WTC11 (cell line): ENCODE measurements around the gene USF3. TPM values are rescaled to one million over a fixed set of nuclear protein-coding genes. Genes with fewer than 3 reads are reported as not detected.

Source experiments
- ATAC-seq: fragments of 200-7000 bp; cut with Tn5 transposase; 2 replicates; pipeline ENCODE4 v1.10.0; 2021; ENCODE audit warnings: mild to moderate bottlenecking, moderate library complexity
- CTCF ChIA-PET: fragments of 300-600 bp; sonication (Branson Sonifier 250); formaldehyde crosslinking; loops from one replicate; lab custom pipeline; 2021; ENCODE audit warnings: antibody characterized with exemption; lab: Charles Lee
- POLR2A ChIA-PET: fragments of 350-600 bp; sonication (Branson Sonifier 250); formaldehyde crosslinking; loops from one replicate; lab custom pipeline; 2021; ENCODE audit warnings: antibody characterized with exemption; lab: Charles Lee
- DNase-seq: peaks from one replicate; pipeline ENCODE4 v3.0.0; 2021; ENCODE audit warnings: low spot score
- H3K27ac Mint-ChIP-seq: 2 replicates; pipeline ENCODE4 v1.8.0; 2021; ENCODE audit warnings: mixed read lengths
- H3K27me3 Mint-ChIP-seq: 2 replicates; pipeline ENCODE4 v1.8.0; 2021; ENCODE audit warnings: low read depth, mild to moderate bottlenecking, moderate library complexity, mixed read lengths
- H3K36me3 Mint-ChIP-seq: 2 replicates; pipeline ENCODE4 v1.8.0; 2021; ENCODE audit warnings: mixed read lengths
- H3K4me1 Mint-ChIP-seq: 2 replicates; pipeline ENCODE4 v1.8.0; 2022; ENCODE audit warnings: mixed read lengths
- H3K4me3 Mint-ChIP-seq: 2 replicates; pipeline ENCODE4 v1.8.0; 2021; ENCODE audit warnings: mild to moderate bottlenecking, moderate library complexity, mixed read lengths
- H3K9me3 Mint-ChIP-seq: 2 replicates; pipeline ENCODE4 v1.8.0; 2021; ENCODE audit warnings: mixed read lengths
- FOXJ3 ChIP-seq: sonication (generic); formaldehyde crosslinking; IDR thresholded peaks from 2 replicates; pipeline ENCODE4 v1.9.0; 2021; ENCODE audit warnings: missing genetic modification reagents, mild to moderate bottlenecking, borderline replicate concordance
- GRHL2 ChIP-seq: fragments of 250-450 bp; sonication (Bioruptor Pico); IDR thresholded peaks from 2 replicates; pipeline ENCODE4 v1.8.0; 2022; ENCODE audit warnings: mild to moderate bottlenecking, moderate library complexity; ENCODE audit not compliant: insufficient replicate concordance, severe bottlenecking
- MXD4 ChIP-seq: fragments of 250-450 bp; sonication (Bioruptor Pico); IDR thresholded peaks from 2 replicates; pipeline ENCODE4 v1.8.0; 2021; ENCODE audit warnings: mild to moderate bottlenecking, moderate library complexity, borderline replicate concordance
- RELA ChIP-seq: sonication (generic); formaldehyde crosslinking; IDR thresholded peaks from 2 replicates; pipeline ENCODE4 v1.8.1; 2022; ENCODE audit warnings: missing genetic modification reagents, mild to moderate bottlenecking, borderline replicate concordance
- TEAD4 ChIP-seq: sonication (generic); formaldehyde crosslinking; IDR thresholded peaks from 2 replicates; pipeline ENCODE4 v1.8.0; 2022; ENCODE audit warnings: mild to moderate bottlenecking, missing genetic modification reagents
- TP53 ChIP-seq: sonication (generic); formaldehyde crosslinking; IDR thresholded peaks from 2 replicates; pipeline ENCODE4 v1.8.1; 2023; ENCODE audit warnings: mild to moderate bottlenecking, missing genetic modification reagents
- ZNF219 ChIP-seq: sonication (generic); formaldehyde crosslinking; IDR thresholded peaks from 2 replicates; pipeline ENCODE4 v1.8.0; 2023; ENCODE audit warnings: missing genetic modification reagents, mild to moderate bottlenecking, borderline replicate concordance
- ZNF232 ChIP-seq: sonication (generic); formaldehyde crosslinking; IDR thresholded peaks from 2 replicates; pipeline ENCODE4 v1.8.0; 2022; ENCODE audit warnings: mild to moderate bottlenecking, missing genetic modification reagents
- total RNA-seq: library from RNA; stranded (reverse); gene quantifications from 3 replicates; pipeline ENCODE4 v1.2.3, GENCODE V29; 2021
- TF ChIP-seq, protein P1 (sequence below): sonication (generic); formaldehyde crosslinking; IDR thresholded peaks from 2 replicates; pipeline ENCODE4 v1.8.1; 2023; ENCODE audit warnings: mild to moderate bottlenecking, missing genetic modification reagents, moderate library complexity
- TF ChIP-seq, protein P2 (sequence below): fragments of 250-450 bp; sonication (Bioruptor Pico); IDR thresholded peaks from 2 replicates; pipeline ENCODE4 v1.9.0; 2021; ENCODE audit warnings: mild to moderate bottlenecking
- TF ChIP-seq, protein P3 (sequence below): sonication (generic); formaldehyde crosslinking; IDR thresholded peaks from 2 replicates; pipeline ENCODE4 v1.8.0; 2022; ENCODE audit warnings: mild to moderate bottlenecking, missing genetic modification reagents
- TF ChIP-seq, protein P4 (sequence below): sonication (generic); formaldehyde crosslinking; IDR thresholded peaks from 2 replicates; pipeline ENCODE4 v1.8.1; 2023; ENCODE audit warnings: mild to moderate bottlenecking, missing genetic modification reagents, borderline replicate concordance
- TF ChIP-seq, protein P5 (sequence below): sonication (generic); formaldehyde crosslinking; IDR thresholded peaks from 2 replicates; pipeline ENCODE4 v1.8.0; 2023; ENCODE audit warnings: missing genetic modification reagents, mild to moderate bottlenecking, borderline replicate concordance

USF3 gene
- total RNA-seq, 1 experiment from 2014 or later: 16.4 TPM

DNA sequence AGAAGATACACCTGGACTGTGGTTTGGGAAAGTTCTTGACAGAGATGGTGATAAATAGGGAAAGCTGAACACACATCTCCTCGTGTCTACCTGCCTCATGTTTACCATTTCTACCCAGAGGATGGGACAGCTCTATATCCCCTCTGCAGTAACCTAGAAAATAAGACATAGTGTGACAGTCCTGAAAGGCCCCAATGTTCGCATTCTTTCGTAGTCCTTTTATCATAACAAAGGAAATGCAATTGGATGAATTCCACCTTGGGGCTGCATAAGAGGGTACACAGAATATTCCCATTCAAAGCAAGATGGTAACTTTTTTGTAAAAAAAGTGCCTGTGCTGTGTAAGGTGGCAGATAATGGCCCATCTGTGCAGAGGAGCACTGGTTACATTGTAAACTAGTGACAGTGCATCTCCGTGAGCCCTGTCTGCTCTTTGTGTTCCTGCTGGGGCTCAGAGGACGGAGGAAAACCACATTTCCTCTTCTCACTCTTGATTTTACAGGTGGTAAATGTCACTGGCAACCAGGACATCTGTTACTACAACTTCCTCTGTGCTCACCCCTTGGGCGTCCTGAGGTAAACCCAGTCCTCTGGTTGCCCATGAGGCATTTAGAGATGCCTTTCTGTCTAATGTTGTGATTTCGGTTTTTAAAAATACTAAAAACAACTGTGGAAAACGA lies 89.8 kb downstream of the USF3 start:
- DNase-seq (no peak), ATAC-seq (peak; percentile 70)
- H3K36me3 Mint-ChIP-seq: no peaks in the 10 kb centered on the region
- ChIA-PET POLR2A (no interaction called here), CTCF (interaction anchor here (0.9 kb wide), 1 partner anchor 20 kb away, joined by 3 read pairs; no protein-coding TSS in a partner anchor)
- no peaks in the 10 kb centered on the region for H3K9me3 Mint-ChIP-seq
- H3K4me1 Mint-ChIP-seq: peaks cover 34% of the 10 kb centered on the region
- peak overlapping the region; percentile 14; the same call in 1 of the 2 replicates for H3K4me3 Mint-ChIP-seq
- H3K27me3 Mint-ChIP-seq: no peaks in the 10 kb centered on the region
- H3K27ac Mint-ChIP-seq: peak overlapping the region; percentile 75
- TF ChIP-seq, protein P1, sequence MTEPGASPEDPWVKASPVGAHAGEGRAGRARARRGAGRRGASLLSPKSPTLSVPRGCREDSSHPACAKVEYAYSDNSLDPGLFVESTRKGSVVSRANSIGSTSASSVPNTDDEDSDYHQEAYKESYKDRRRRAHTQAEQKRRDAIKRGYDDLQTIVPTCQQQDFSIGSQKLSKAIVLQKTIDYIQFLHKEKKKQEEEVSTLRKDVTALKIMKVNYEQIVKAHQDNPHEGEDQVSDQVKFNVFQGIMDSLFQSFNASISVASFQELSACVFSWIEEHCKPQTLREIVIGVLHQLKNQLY (CRISPR knock-in tag): no peak
- TF ChIP-seq, protein P2, sequence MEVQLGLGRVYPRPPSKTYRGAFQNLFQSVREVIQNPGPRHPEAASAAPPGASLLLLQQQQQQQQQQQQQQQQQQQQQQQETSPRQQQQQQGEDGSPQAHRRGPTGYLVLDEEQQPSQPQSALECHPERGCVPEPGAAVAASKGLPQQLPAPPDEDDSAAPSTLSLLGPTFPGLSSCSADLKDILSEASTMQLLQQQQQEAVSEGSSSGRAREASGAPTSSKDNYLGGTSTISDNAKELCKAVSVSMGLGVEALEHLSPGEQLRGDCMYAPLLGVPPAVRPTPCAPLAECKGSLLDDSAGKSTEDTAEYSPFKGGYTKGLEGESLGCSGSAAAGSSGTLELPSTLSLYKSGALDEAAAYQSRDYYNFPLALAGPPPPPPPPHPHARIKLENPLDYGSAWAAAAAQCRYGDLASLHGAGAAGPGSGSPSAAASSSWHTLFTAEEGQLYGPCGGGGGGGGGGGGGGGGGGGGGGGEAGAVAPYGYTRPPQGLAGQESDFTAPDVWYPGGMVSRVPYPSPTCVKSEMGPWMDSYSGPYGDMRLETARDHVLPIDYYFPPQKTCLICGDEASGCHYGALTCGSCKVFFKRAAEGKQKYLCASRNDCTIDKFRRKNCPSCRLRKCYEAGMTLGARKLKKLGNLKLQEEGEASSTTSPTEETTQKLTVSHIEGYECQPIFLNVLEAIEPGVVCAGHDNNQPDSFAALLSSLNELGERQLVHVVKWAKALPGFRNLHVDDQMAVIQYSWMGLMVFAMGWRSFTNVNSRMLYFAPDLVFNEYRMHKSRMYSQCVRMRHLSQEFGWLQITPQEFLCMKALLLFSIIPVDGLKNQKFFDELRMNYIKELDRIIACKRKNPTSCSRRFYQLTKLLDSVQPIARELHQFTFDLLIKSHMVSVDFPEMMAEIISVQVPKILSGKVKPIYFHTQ: no peak
- no peak for TF ChIP-seq ZNF232 (CRISPR knock-in tag)
- TF ChIP-seq ZNF219 (CRISPR knock-in tag): no peak
- TF ChIP-seq RELA (CRISPR knock-in tag): no peak
- TF ChIP-seq TEAD4: no peak
- TF ChIP-seq TP53 (CRISPR knock-in tag): no peak
- TF ChIP-seq GRHL2: no peak
- no peak for TF ChIP-seq MXD4
- TF ChIP-seq, protein P3, sequence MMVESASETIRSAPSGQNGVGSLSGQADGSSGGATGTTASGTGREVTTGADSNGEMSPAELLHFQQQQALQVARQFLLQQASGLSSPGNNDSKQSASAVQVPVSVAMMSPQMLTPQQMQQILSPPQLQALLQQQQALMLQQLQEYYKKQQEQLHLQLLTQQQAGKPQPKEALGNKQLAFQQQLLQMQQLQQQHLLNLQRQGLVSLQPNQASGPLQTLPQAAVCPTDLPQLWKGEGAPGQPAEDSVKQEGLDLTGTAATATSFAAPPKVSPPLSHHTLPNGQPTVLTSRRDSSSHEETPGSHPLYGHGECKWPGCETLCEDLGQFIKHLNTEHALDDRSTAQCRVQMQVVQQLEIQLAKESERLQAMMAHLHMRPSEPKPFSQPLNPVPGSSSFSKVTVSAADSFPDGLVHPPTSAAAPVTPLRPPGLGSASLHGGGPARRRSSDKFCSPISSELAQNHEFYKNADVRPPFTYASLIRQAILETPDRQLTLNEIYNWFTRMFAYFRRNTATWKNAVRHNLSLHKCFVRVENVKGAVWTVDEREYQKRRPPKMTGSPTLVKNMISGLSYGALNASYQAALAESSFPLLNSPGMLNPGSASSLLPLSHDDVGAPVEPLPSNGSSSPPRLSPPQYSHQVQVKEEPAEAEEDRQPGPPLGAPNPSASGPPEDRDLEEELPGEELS (CRISPR knock-in tag): no peak
- TF ChIP-seq, protein P4, sequence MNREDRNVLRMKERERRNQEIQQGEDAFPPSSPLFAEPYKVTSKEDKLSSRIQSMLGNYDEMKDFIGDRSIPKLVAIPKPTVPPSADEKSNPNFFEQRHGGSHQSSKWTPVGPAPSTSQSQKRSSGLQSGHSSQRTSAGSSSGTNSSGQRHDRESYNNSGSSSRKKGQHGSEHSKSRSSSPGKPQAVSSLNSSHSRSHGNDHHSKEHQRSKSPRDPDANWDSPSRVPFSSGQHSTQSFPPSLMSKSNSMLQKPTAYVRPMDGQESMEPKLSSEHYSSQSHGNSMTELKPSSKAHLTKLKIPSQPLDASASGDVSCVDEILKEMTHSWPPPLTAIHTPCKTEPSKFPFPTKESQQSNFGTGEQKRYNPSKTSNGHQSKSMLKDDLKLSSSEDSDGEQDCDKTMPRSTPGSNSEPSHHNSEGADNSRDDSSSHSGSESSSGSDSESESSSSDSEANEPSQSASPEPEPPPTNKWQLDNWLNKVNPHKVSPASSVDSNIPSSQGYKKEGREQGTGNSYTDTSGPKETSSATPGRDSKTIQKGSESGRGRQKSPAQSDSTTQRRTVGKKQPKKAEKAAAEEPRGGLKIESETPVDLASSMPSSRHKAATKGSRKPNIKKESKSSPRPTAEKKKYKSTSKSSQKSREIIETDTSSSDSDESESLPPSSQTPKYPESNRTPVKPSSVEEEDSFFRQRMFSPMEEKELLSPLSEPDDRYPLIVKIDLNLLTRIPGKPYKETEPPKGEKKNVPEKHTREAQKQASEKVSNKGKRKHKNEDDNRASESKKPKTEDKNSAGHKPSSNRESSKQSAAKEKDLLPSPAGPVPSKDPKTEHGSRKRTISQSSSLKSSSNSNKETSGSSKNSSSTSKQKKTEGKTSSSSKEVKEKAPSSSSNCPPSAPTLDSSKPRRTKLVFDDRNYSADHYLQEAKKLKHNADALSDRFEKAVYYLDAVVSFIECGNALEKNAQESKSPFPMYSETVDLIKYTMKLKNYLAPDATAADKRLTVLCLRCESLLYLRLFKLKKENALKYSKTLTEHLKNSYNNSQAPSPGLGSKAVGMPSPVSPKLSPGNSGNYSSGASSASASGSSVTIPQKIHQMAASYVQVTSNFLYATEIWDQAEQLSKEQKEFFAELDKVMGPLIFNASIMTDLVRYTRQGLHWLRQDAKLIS (CRISPR knock-in tag): no peak
- no peak for TF ChIP-seq FOXJ3 (CRISPR knock-in tag)
- TF ChIP-seq, protein P5, sequence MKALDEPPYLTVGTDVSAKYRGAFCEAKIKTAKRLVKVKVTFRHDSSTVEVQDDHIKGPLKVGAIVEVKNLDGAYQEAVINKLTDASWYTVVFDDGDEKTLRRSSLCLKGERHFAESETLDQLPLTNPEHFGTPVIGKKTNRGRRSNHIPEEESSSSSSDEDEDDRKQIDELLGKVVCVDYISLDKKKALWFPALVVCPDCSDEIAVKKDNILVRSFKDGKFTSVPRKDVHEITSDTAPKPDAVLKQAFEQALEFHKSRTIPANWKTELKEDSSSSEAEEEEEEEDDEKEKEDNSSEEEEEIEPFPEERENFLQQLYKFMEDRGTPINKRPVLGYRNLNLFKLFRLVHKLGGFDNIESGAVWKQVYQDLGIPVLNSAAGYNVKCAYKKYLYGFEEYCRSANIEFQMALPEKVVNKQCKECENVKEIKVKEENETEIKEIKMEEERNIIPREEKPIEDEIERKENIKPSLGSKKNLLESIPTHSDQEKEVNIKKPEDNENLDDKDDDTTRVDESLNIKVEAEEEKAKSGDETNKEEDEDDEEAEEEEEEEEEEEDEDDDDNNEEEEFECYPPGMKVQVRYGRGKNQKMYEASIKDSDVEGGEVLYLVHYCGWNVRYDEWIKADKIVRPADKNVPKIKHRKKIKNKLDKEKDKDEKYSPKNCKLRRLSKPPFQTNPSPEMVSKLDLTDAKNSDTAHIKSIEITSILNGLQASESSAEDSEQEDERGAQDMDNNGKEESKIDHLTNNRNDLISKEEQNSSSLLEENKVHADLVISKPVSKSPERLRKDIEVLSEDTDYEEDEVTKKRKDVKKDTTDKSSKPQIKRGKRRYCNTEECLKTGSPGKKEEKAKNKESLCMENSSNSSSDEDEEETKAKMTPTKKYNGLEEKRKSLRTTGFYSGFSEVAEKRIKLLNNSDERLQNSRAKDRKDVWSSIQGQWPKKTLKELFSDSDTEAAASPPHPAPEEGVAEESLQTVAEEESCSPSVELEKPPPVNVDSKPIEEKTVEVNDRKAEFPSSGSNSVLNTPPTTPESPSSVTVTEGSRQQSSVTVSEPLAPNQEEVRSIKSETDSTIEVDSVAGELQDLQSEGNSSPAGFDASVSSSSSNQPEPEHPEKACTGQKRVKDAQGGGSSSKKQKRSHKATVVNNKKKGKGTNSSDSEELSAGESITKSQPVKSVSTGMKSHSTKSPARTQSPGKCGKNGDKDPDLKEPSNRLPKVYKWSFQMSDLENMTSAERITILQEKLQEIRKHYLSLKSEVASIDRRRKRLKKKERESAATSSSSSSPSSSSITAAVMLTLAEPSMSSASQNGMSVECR (CRISPR knock-in tag): no peak
- TF ChIP-seq, all 79 proteins: peak for 0
